RCC 7860 (cell line): ENCODE results near the gene LMAN2.

Source experiments
- DNase-seq: peaks from one replicate; pipeline ENCODE4 v3.0.0-alpha.2; 2015; ENCODE audit warnings: low spot score
- FAIRE-seq: peaks from 2 replicates; lab custom pipeline; 2012; peaks lifted over from hg19 to GRCh38; lab: Jason Lieb, UNC

Gene LMAN2

GRCh38 chr5:177351392-177352329 is at the start of gene LMAN2:
TSS of gene LMAN2 (minus strand) at chr5:177351668. CDS start at chr5:177351647, 21 bp downstream.
- DNase-seq (peak; percentile 91), FAIRE-seq (peak; percentile 10)

- FAIRE-seq, result no peak
- no peak for DNase-seq
These were observed 48.8 kb upstream of the LMAN2 start, which contains the start of gene PFN3 for GRCh38 chr5:177399997-177400868. TSS of gene PFN3 (minus strand) at chr5:177400661. CDS start at chr5:177400576, 85 bp downstream.

- DNase-seq, result no peak
- no peak for FAIRE-seq
These were observed 46.5 kb upstream of the LMAN2 start for GRCh38 chr5:177397875-177398390.

GRCh38 chr5:177396807-177397206 is 45.3 kb upstream of the LMAN2 start:
- no peak for FAIRE-seq
- no peak for DNase-seq

- no peak for FAIRE-seq
These were observed 44.6 kb upstream of the LMAN2 start for GRCh38 chr5:177396078-177396477.

GRCh38 chr5:177393990-177394389 is 42.5 kb upstream of the LMAN2 start:
- no peak for DNase-seq
- FAIRE-seq, result no peak

More at GRCh38 chr5:177396078-177396477, 44.6 kb upstream of the LMAN2 start:
- DNase-seq, result no peak

GRCh38 chr5:177393206-177393765 is 41.8 kb upstream of the LMAN2 start:
- DNase-seq, result no peak
- no peak for FAIRE-seq

- DNase-seq (no peak), FAIRE-seq (no peak)
These were observed 41.3 kb upstream of the LMAN2 start for GRCh38 chr5:177392765-177393164.

- DNase-seq, result peak; percentile 84
- FAIRE-seq, result peak; percentile 62
These were observed 39.2 kb upstream of the LMAN2 start for GRCh38 chr5:177390363-177391300.

GRCh38 chr5:177389241-177390169 is 38.0 kb upstream of the LMAN2 start:
- FAIRE-seq, result peak; percentile 88
- DNase-seq, result peak; percentile 85

GRCh38 chr5:177388521-177389052 is 37.1 kb upstream of the LMAN2 start:
- FAIRE-seq (no peak), DNase-seq (no peak)

- no peak for DNase-seq
- FAIRE-seq, result no peak
These were observed 35.9 kb upstream of the LMAN2 start for GRCh38 chr5:177387405-177387804.

GRCh38 chr5:177386542-177386941 is 35.1 kb upstream of the LMAN2 start:
- DNase-seq (no peak), FAIRE-seq (no peak)

GRCh38 chr5:177385720-177386119 is 34.3 kb upstream of the LMAN2 start:
- FAIRE-seq, result no peak
- DNase-seq, result no peak

- DNase-seq (no peak), FAIRE-seq (no peak)
These were observed 32.7 kb upstream of the LMAN2 start, which contains the start of gene SLC34A1 for GRCh38 chr5:177384134-177384533. TSS of gene SLC34A1 (plus strand) at chr5:177384434. CDS start at chr5:177385742, 1,308 bp downstream.

GRCh38 chr5:177383181-177383580 is 31.7 kb upstream of the LMAN2 start:
- FAIRE-seq, result no peak

GRCh38 chr5:177382423-177383029 is 31.1 kb upstream of the LMAN2 start:
- no peak for FAIRE-seq
- no peak for DNase-seq

More at GRCh38 chr5:177383181-177383580, 31.7 kb upstream of the LMAN2 start:
- DNase-seq, result no peak

GRCh38 chr5:177380805-177381126 is 29.3 kb upstream of the LMAN2 start:
- FAIRE-seq (no peak), DNase-seq (no peak)
